Thymus (tissue), 11 donors: Measurements from ENCODE around the gene ANAPC4. TPM values are rescaled to one million over a fixed set of nuclear protein-coding genes. Genes with fewer than 3 reads are reported as not detected.

Experiments
- DNase-seq, 9 donors: peaks; one replicate each; pipeline ENCODE4 v3.0.0-alpha.2; 2013; ENCODE audit warnings: low spot score in 9 of 9, low read depth in 6 of 9, missing footprints in 1 of 9
- H3K27ac ChIP-seq, 2 donors: one replicate each; pipeline ENCODE4 v1.5.1; 2013; ENCODE audit warnings: control low read depth in 1 of 2, low read depth in 1 of 2, low read length in 1 of 2, mild to moderate bottlenecking in 1 of 2, moderate library complexity in 1 of 2
- H3K27me3 ChIP-seq, 2 donors: one replicate each; pipeline ENCODE4 v1.5.1; 2013; ENCODE audit warnings: low read length in 1 of 2; ENCODE audit not compliant: control insufficient read depth in 2 of 2, insufficient read depth in 1 of 2
- H3K36me3 ChIP-seq, 2 donors: one replicate each; pipeline ENCODE4 v1.5.1; 2013; ENCODE audit warnings: low read length in 1 of 2, mild to moderate bottlenecking in 1 of 2, moderate library complexity in 1 of 2; ENCODE audit not compliant: control insufficient read depth in 2 of 2, insufficient read depth in 2 of 2
- H3K4me1 ChIP-seq, 2 donors: one replicate each; pipeline ENCODE4 v1.5.1; 2013; ENCODE audit warnings: low read length in 2 of 2; ENCODE audit not compliant: control insufficient read depth in 2 of 2, insufficient read depth in 2 of 2
- H3K4me3 ChIP-seq, 2 donors: one replicate each; pipeline ENCODE4 v1.5.1; 2013; ENCODE audit warnings: low read length in 2 of 2, control low read depth in 1 of 2, mild to moderate bottlenecking in 1 of 2
- H3K9me3 ChIP-seq, 2 donors: one replicate each; pipeline ENCODE4 v1.5.1; 2013; ENCODE audit warnings: low read length in 1 of 2, mild to moderate bottlenecking in 1 of 2; ENCODE audit not compliant: control insufficient read depth in 2 of 2, insufficient read depth in 1 of 2
- WGBS: extraction: QIAGEN DNeasy Blood & Tissue Kit; methylation state at CpG from one replicate; pipeline ENCODE4 v1.1.7; 2013; 5-methylcytosine and 5-hydroxymethylcytosine counted together
- polyA plus RNA-seq: library from polyadenylated mRNA; stranded (reverse); fragments of 200-250 nt; gene quantifications from one replicate; pipeline ENCODE4 v1.2.3, GENCODE V29; 2013
- total RNA-seq: library from RNA; stranded (reverse); fragments of 120-200 nt; gene quantifications from one replicate; pipeline ENCODE4 v1.2.4, GENCODE V29; 2013
- donor health status: healthy.

Gene ANAPC4
- total and polyA plus RNA-seq, 2 donors: 29.8 to 60.3 TPM

DNA sequence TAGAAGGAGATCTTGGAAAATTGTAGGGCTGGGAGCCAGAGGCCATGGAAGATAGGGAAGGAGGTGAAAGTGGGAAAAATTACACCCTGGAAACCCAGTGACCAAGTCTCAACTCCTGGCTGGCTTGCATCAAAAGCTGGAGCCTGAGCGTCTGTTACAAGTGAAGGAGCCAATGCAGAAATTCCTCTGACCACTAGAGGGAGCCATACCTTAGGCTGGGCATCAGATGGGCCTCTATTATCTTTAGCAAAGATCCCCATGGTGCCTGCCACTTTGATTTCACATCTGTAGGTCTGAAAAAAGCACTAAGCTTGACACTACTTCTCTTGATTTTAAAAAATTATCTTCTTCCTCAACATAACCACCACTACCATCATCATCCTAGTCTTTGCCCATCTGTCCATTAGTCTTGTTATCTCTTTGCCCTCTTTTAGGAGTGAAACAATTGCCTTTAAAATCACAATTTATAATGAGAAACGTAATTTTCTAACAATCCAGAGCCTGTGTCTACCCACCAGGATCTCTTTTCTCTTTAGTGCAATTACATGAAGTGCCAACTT, 62.9 kb downstream of the ANAPC4 start:
- Histone ChIP-seq H3K27ac (no peak overlapping the region), H3K9me3 (no peaks in the 10 kb centered on the region), H3K36me3 (no peaks in the 10 kb centered on the region), H3K4me3 (no peak overlapping the region), H3K27me3 (no peaks in the 10 kb centered on the region), H3K4me1 (no peaks in the 10 kb centered on the region)
- DNase-seq: peak; percentile 16 to 63 (median 38)
- 51% methylated on average over 2 of the region's 2 CpGs for WGBS

DNA sequence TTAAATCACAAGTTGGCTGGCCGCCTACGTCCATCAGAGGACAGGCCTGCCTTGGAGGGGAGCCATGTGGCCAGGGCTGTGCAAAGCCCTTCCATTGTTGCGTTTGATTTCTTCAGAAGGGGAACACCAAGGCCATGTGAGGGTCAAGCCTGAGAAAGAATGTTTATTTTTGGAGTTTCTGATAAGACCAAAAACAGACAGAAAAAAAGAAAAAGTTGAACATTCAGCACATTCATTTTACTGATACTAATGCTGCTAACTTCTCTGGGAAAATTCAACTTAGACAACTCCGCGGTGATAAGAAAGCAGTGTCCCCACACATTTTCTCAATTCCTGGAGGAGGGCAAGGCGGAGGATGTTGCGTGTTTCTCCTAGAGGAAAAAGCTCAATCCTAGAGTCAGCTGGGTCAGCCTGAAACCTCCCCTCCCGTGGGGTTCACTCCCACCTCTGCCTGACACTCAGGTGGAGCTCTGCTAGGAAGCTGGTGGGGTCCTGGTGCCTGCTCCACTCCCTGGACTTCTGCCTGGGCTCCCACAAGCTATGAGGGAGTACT, 63.5 kb downstream of the ANAPC4 start:
- Histone ChIP-seq H3K9me3 (no peaks in the 10 kb centered on the region), H3K27ac (no peak overlapping the region), H3K4me3 (no peak overlapping the region), H3K27me3 (no peaks in the 10 kb centered on the region), H3K4me1 (no peaks in the 10 kb centered on the region), H3K36me3 (no peaks in the 10 kb centered on the region)
- no peak for DNase-seq
- WGBS: 95% methylated on average over 8 of the region's 8 CpGs

DNA sequence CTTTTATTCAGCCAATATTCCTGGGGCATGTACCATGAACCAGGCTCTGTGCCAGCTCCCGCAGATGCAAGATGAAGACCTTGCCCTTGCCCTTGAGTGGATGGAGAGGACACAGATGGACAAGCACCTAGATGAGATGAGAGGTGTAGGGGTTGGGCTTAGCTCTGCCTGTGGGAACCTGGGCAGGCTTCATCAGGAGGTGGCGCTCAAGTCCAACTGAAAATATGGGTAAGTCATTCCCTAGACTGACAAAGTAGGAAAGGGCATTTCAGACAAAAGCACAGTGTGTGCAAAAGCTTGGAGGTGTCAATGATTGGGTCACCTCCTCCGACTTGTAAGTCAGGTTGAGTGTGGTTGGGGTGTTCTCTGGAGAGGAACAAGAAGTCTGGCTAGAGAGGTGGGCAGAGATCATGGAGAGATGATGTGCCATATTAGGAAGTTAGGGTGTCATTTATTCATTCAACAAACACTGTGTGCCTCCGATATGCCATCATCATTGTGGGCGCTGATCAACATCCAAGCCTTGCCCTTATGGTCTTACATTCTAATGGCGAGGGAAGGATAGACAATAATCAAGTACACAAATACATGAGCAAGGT, 64.6 kb downstream of the ANAPC4 start:
- H3K36me3 ChIP-seq: no peaks in the 10 kb centered on the region
- no peaks in the 10 kb centered on the region for H3K27me3 ChIP-seq
- no peaks in the 10 kb centered on the region for H3K4me1 ChIP-seq
- no peak overlapping the region for H3K4me3 ChIP-seq
- no peak overlapping the region for H3K27ac ChIP-seq
- 71% methylated on average over 6 of the region's 6 CpGs for WGBS
- H3K9me3 ChIP-seq: no peaks in the 10 kb centered on the region
- DNase-seq: peak in 1 of 9 donors; percentile 7

GRCh38 chr4:25442863-25443307, 65.8 kb downstream of the ANAPC4 start:
- Histone ChIP-seq H3K4me3 (no peak overlapping the region), H3K4me1 (no peaks in the 10 kb centered on the region), H3K9me3 (no peaks in the 10 kb centered on the region), H3K27ac (no peak overlapping the region), H3K36me3 (no peaks in the 10 kb centered on the region), H3K27me3 (no peaks in the 10 kb centered on the region)
- WGBS: 81% methylated on average over 9 of the region's 9 CpGs
- no peak for DNase-seq

DNA sequence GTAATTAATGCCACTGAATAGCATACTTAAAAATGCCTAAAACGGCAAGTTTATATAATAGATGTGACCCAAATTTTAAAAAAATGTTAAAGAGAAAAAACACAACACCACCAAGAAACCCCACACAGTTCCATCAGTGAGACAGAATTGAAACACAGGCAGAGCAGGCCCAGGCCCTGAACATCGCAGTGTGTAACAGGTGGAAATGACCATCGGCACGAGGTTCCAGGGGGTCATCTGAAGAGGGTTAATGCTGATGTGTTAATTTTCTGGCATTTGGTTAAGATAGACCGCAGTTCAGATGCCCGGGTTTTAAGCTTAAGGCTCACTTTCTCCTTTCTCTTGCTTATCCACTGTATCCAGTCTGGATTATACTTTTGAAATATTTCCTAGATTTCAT, 66.8 kb downstream of the ANAPC4 start:
- DNase-seq: no peak
- H3K4me3 ChIP-seq: no peak overlapping the region
- H3K27me3 ChIP-seq: no peaks in the 10 kb centered on the region
- H3K36me3 ChIP-seq: no peaks in the 10 kb centered on the region
- no peak overlapping the region for H3K27ac ChIP-seq
- H3K9me3 ChIP-seq: no peaks in the 10 kb centered on the region
- peaks cover 0 to 3% of the 10 kb centered on the region in 2 donors for H3K4me1 ChIP-seq
- 97% methylated on average over 6 of the region's 6 CpGs for WGBS

GRCh38 chr4:25446611-25447010, 69.5 kb downstream of the ANAPC4 start:
- WGBS: 85% methylated on average over 4 of the region's 4 CpGs
- no peaks in the 10 kb centered on the region for H3K27me3 ChIP-seq
- peak in 1 of 9 donors; percentile 9 for DNase-seq
- peaks cover 0 to 3% of the 10 kb centered on the region in 2 donors for H3K4me1 ChIP-seq
- H3K9me3 ChIP-seq: no peaks in the 10 kb centered on the region
- H3K4me3 ChIP-seq: no peak overlapping the region
- H3K36me3 ChIP-seq: no peaks in the 10 kb centered on the region
- H3K27ac ChIP-seq: no peak overlapping the region

GRCh38 chr4:25448379-25449109, 71.5 kb downstream of the ANAPC4 start:
- H3K27me3 ChIP-seq: no peaks in the 10 kb centered on the region
- WGBS: 90% methylated on average over 5 of the region's 5 CpGs
- H3K36me3 ChIP-seq: no peaks in the 10 kb centered on the region
- no peaks in the 10 kb centered on the region for H3K9me3 ChIP-seq
- no peak overlapping the region for H3K4me3 ChIP-seq
- H3K4me1 ChIP-seq: peaks cover 0 to 3% of the 10 kb centered on the region in 2 donors
- H3K27ac ChIP-seq: no peak overlapping the region
- no peak for DNase-seq

DNA sequence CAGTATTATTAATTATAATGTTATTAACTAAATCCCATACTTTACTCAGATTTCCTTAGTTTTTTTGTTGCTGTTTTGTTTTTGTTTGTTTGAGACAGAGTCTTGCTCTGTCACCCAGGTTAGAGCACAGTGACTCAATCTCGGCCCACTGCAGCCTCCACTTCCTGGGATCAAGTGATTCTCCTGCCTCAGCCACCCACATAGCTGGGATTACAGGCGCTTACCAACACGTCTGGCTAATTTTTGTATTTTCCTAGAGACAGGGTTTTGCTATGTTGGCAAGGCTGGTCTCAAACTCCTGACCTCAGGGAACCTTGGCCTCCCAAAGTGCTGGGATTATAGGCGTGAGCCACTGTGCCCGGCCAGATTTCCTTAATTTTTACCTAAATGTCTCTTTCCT, 72.2 kb downstream of the ANAPC4 start:
- H3K27ac ChIP-seq: peak overlapping the region in 1 of 2 donors; percentile 33
- H3K4me1 ChIP-seq: peaks cover 0 to 3% of the 10 kb centered on the region in 2 donors
- WGBS: 97% methylated on average over 5 of the region's 5 CpGs
- H3K27me3 ChIP-seq: no peaks in the 10 kb centered on the region
- no peak overlapping the region for H3K4me3 ChIP-seq
- no peaks in the 10 kb centered on the region for H3K36me3 ChIP-seq
- DNase-seq: no peak
- H3K9me3 ChIP-seq: no peaks in the 10 kb centered on the region

- Histone ChIP-seq H3K9me3 (no peaks in the 10 kb centered on the region), H3K27me3 (no peaks in the 10 kb centered on the region), H3K4me3 (no peak overlapping the region), H3K27ac (peak overlapping the region in 1 of 2 donors; percentile 33), H3K4me1 (peaks cover 0 to 3% of the 10 kb centered on the region in 2 donors), H3K36me3 (no peaks in the 10 kb centered on the region)
- peak in 1 of 9 donors; percentile 13 for DNase-seq
- 88% methylated on average over 5 of the region's 5 CpGs for WGBS
Measured at GRCh38 chr4:25449688-25450087, 72.6 kb downstream of the ANAPC4 start.
